ENCODE results near the gene ZNF423.

The ZNF423 gene

DNA sequence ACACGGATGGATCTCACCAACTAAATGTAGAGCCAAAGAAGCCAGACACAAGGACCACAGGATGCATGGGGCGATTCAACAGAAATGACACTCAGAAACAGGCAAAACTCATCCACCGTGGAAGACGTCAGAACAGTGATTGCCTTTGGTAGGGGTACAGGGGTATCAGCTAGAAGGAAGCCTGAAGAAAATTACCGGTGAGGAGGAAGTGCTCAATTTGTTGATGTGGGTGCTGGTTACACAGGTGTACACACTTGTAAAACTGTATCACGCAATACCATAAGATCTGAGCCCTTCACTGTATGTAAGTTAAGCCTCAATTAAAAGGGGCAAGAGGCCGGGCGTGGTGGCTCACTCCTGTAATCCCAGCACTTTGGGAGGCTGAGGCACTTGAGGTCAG is 256.2 kb downstream of the ZNF423 start:
- Histone ChIP-seq H3K4me3 (ENCODE audit: low read depth, low read length) (no peak overlapping the region), H3K27me3 (ENCODE audit: insufficient read depth, low read depth, severe bottlenecking) (no peaks in the 10 kb centered on the region), H3K9me3 (ENCODE audit: severe bottlenecking) (no peaks in the 10 kb centered on the region)

DNA sequence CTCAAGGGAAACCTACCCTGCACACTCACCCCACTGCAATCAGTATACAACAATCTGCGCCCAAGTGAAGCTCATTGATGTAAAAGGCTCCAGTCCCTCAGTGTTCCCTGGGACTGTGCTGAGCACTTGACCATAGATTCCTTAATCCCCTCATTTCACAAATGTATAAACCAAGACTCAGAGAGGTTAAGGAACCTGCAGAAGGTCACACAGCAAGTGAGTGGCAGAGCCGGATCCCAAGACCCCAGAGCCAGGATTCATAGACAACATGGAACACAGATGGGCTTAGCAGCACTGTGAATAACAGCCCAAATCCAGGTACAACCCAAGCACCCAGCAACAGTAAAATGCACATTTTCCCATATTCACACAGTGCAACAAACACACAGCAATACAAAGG is 256.6 kb downstream of the ZNF423 start:
- no peaks in the 10 kb centered on the region for H3K27me3 ChIP-seq (ENCODE audit: insufficient read depth, low read depth, severe bottlenecking)
- H3K36me3 ChIP-seq = no peaks in the 10 kb centered on the region
- no peak overlapping the region for H3K4me3 ChIP-seq (ENCODE audit: low read depth, low read length)
- H3K9me3 ChIP-seq (ENCODE audit: severe bottlenecking) = no peaks in the 10 kb centered on the region
- H3K27ac ChIP-seq = no peak overlapping the region
- no peak for TF ChIP-seq CTCF (IDR thresholded peaks at IDR 0.05; ENCODE audit: low read depth, low read length)
- no peak for DNase-seq

More for the DNA sequence above, 256.2 kb downstream of the ZNF423 start:
- DNase-seq = no peak
- TF ChIP-seq CTCF (IDR thresholded peaks at IDR 0.05; ENCODE audit: low read depth, low read length) = no peak
- Histone ChIP-seq H3K27ac (no peak overlapping the region), H3K36me3 (no peaks in the 10 kb centered on the region)

GRCh38 chr16:49598383-49599170 is 257.3 kb downstream of the ZNF423 start:
- Histone ChIP-seq H3K36me3 (no peaks in the 10 kb centered on the region), H3K9me3 (ENCODE audit: severe bottlenecking) (no peaks in the 10 kb centered on the region), H3K4me3 (ENCODE audit: low read depth, low read length) (no peak overlapping the region), H3K27ac (no peak overlapping the region), H3K27me3 (ENCODE audit: insufficient read depth, low read depth, severe bottlenecking) (no peaks in the 10 kb centered on the region)
- DNase-seq = no peak
- TF ChIP-seq CTCF (IDR thresholded peaks at IDR 0.05; ENCODE audit: low read depth, low read length) = no peak

- H3K27me3 ChIP-seq (ENCODE audit: insufficient read depth, low read depth, severe bottlenecking) = no peaks in the 10 kb centered on the region
- no peak for TF ChIP-seq CTCF (IDR thresholded peaks at IDR 0.05; ENCODE audit: low read depth, low read length)
- no peaks in the 10 kb centered on the region for H3K9me3 ChIP-seq (ENCODE audit: severe bottlenecking)
- no peak for DNase-seq
- no peak overlapping the region for H3K27ac ChIP-seq
- no peaks in the 10 kb centered on the region for H3K36me3 ChIP-seq
- H3K4me3 ChIP-seq (ENCODE audit: low read depth, low read length) = no peak overlapping the region
Observed at GRCh38 chr16:49597796-49598195, 258.1 kb downstream of the ZNF423 start.

DNA sequence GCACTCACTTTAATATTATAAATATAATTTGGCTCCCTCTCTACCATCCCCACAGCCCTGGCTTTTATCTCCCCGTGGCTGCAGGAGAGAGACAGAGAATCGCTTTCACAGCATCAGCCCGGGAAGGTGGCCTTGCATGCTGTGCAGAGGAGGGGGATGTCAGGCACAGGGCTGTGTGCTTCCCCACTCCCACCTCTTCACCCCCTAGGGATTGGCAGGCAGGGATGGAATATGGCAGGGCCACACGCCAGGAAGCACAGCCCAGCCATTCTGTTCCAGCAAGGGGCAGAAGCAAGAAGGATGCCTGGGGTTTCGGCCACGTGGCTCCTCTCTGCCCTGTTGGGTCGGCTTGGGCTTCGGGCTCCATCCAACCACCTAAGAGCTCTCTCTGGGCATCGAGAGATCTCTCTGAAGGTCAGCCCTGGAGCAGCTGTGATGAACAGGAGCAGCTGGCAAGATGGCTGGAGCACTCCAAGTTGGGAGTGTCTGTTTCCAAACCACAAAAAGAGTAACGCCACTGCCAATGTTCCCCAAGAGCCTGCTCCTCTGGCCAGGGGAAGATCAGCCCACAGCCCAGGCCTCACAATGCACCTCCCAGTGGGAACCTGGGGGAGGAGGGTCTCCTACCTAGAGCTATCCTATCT is 259.1 kb downstream of the ZNF423 start:
- H3K4me3 ChIP-seq (ENCODE audit: low read depth, low read length) = no peak overlapping the region
- no peak for TF ChIP-seq CTCF (IDR thresholded peaks at IDR 0.05; ENCODE audit: low read depth, low read length)
- no peak for DNase-seq
- H3K36me3 ChIP-seq = no peaks in the 10 kb centered on the region
- H3K27me3 ChIP-seq (ENCODE audit: insufficient read depth, low read depth, severe bottlenecking) = no peaks in the 10 kb centered on the region
- no peak overlapping the region for H3K27ac ChIP-seq
- no peaks in the 10 kb centered on the region for H3K9me3 ChIP-seq (ENCODE audit: severe bottlenecking)
